ENCODE measurements around the gene INPP4B.

INPP4B gene

GRCh38 chr4:142567620-142568451, 278.3 kb downstream of the INPP4B start:
- ChIA-PET POLR2A (no interaction called here), CTCF (interaction anchor here (0.8 kb wide), 1 partner anchor 28 kb away, joined by 3 read pairs; no protein-coding TSS in a partner anchor)
- no peak overlapping the region for H3K4me3 ChIP-seq (ENCODE audit: low read depth, low read length)
- DNase-seq (ENCODE audit: low read depth, low spot score), result no peak
- no peak for TF ChIP-seq CTCF (IDR thresholded peaks at IDR 0.05; ENCODE audit: insufficient read depth, low read length, missing control alignments)

- ChIA-PET CTCF (no interaction called here), POLR2A (no interaction called here)
- TF ChIP-seq CTCF (IDR thresholded peaks at IDR 0.05; ENCODE audit: insufficient read depth, low read length, missing control alignments), result no peak
- DNase-seq (ENCODE audit: low read depth, low spot score), result no peak
- H3K4me3 ChIP-seq (ENCODE audit: low read depth, low read length), result no peak overlapping the region
Measured at GRCh38 chr4:142567199-142567598, 278.9 kb downstream of the INPP4B start.

GRCh38 chr4:142566777-142567176, 279.3 kb downstream of the INPP4B start:
- POLR2A ChIA-PET, result no interaction called here
- TF ChIP-seq CTCF (IDR thresholded peaks at IDR 0.05; ENCODE audit: insufficient read depth, low read length, missing control alignments), result no peak
- CTCF ChIA-PET, result no interaction called here
- no peak for DNase-seq (ENCODE audit: low read depth, low spot score)
- H3K4me3 ChIP-seq (ENCODE audit: low read depth, low read length), result no peak overlapping the region

- POLR2A ChIA-PET, result no interaction called here
- TF ChIP-seq CTCF (IDR thresholded peaks at IDR 0.05; ENCODE audit: insufficient read depth, low read length, missing control alignments), result no peak
- CTCF ChIA-PET, result no interaction called here
- H3K4me3 ChIP-seq (ENCODE audit: low read depth, low read length), result no peak overlapping the region
- DNase-seq (ENCODE audit: low read depth, low spot score), result no peak
Measured at GRCh38 chr4:142566243-142566642, 279.9 kb downstream of the INPP4B start.

- ChIA-PET CTCF (no interaction called here), POLR2A (no interaction called here)
- DNase-seq (ENCODE audit: low read depth, low spot score), result no peak
- TF ChIP-seq CTCF (IDR thresholded peaks at IDR 0.05; ENCODE audit: insufficient read depth, low read length, missing control alignments), result no peak
- no peak overlapping the region for H3K4me3 ChIP-seq (ENCODE audit: low read depth, low read length)
Measured at GRCh38 chr4:142565771-142566170, 280.3 kb downstream of the INPP4B start.

GRCh38 chr4:142563682-142564291, 282.3 kb downstream of the INPP4B start:
- CTCF ChIA-PET, result no interaction called here
- POLR2A ChIA-PET, result no interaction called here
- no peak for DNase-seq (ENCODE audit: low read depth, low spot score)
- no peak for TF ChIP-seq CTCF (IDR thresholded peaks at IDR 0.05; ENCODE audit: insufficient read depth, low read length, missing control alignments)
- H3K4me3 ChIP-seq (ENCODE audit: low read depth, low read length), result no peak overlapping the region

Data from AG04449 (cell line).